ENCODE results near the gene WSCD2.

WSCD2 gene

DNA sequence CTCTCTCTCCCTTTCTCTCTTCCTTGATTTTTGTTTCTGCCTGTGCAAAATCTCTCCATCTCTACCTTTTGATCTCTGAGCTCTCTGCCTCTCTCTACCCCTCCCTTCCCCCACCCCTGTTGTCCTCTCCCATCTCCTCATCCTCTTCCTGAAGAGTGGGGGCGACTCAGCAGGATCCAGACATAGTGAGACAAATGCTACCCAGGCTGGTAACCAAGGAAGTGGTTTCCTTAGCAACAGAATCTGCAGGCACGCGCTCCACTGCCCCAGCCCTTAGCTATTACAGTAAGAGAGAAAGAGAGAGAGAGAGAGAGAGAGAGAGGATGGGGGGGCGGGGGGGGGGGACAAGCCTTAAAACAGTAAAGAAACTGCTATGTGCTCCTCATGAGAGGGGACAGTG is 124.5 kb downstream of the WSCD2 start:
- TF ChIP-seq, protein P1, sequence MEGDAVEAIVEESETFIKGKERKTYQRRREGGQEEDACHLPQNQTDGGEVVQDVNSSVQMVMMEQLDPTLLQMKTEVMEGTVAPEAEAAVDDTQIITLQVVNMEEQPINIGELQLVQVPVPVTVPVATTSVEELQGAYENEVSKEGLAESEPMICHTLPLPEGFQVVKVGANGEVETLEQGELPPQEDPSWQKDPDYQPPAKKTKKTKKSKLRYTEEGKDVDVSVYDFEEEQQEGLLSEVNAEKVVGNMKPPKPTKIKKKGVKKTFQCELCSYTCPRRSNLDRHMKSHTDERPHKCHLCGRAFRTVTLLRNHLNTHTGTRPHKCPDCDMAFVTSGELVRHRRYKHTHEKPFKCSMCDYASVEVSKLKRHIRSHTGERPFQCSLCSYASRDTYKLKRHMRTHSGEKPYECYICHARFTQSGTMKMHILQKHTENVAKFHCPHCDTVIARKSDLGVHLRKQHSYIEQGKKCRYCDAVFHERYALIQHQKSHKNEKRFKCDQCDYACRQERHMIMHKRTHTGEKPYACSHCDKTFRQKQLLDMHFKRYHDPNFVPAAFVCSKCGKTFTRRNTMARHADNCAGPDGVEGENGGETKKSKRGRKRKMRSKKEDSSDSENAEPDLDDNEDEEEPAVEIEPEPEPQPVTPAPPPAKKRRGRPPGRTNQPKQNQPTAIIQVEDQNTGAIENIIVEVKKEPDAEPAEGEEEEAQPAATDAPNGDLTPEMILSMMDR (conservative IDR thresholded peaks at IDR 0.05) = no peak
- TF ChIP-seq ZFX (IDR thresholded peaks at IDR 0.05) = no peak
- H3K27ac ChIP-seq = no peak overlapping the region

DNA sequence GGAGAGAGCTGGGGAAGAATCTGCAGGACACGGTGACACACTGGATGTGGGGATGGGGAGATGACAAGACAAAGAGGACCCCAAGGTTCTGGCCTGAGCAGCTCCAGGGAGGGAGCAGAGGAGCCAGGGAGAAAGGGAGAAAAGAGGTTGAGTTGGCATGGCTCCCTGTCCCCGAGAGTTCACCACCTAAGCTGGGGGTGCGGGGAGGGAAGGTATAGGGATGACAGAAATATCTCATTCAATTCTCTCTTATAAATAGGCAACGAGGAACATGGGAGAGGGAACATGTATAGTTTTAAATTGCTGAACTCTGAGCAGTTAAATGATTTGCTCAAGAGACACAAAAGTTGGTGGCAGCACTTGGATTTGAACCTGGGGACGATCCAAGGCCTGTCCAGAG is 124.9 kb downstream of the WSCD2 start:
- no peak for TF ChIP-seq ZFX (IDR thresholded peaks at IDR 0.05)
- TF ChIP-seq, protein P1 (conservative IDR thresholded peaks at IDR 0.05) = no peak
- no peak overlapping the region for H3K27ac ChIP-seq

DNA sequence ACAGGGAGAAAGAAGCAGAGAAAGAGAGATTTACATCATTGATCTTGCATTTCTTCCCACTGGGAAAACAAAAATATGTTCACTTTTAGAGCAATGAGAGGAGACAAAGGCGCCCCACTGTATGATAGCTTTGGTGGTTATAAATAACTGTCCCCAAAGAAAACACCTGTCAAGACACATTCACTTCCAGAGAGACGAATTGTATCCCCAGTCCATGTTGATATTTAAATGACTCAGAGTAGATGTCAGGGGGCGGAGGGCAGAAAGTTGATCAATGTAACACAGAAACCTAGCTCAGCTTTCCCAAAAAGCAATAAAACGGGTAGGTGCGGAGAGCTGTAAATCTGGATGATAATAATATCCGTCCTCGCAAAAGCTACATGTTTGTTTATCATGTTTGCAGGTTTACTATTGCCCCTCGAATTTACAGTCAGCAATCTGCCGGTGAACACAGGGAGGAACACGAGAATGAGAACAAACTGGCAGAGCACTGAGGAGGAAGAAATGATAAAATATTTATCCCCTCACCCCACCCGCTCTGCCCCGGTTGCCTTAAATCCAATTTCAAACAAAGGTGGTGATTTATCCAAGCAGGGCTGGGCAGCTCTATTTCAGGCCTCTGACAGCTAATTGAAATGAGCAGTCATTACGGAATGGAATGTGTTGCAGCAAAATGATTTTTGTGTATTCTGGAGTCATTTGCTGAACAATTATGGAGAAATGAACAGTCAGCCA is 125.6 kb downstream of the WSCD2 start:
- no peak overlapping the region for H3K27ac ChIP-seq
- TF ChIP-seq, protein P1 (conservative IDR thresholded peaks at IDR 0.05) = no peak
- TF ChIP-seq ZFX (IDR thresholded peaks at IDR 0.05) = no peak

DNA sequence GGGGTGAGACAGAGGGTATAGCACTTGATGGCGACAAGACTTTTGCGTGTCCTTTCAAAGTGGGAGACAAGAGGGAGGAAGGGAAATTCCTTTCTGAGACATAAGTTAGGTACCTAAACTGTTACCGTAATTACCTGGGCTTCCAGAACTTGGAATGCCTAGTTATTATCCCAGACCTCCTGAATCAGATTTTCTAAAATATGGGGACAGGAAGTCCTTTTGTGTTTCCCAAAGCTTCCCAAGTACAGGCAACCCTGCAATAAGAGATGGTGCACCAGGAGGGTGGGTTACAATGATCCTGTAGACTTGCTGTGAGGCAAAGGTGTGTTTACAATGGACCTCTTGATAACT is 126.1 kb downstream of the WSCD2 start:
- H3K27ac ChIP-seq = no peak overlapping the region
- TF ChIP-seq, protein P1 (conservative IDR thresholded peaks at IDR 0.05) = no peak
- no peak for TF ChIP-seq ZFX (IDR thresholded peaks at IDR 0.05)

DNA sequence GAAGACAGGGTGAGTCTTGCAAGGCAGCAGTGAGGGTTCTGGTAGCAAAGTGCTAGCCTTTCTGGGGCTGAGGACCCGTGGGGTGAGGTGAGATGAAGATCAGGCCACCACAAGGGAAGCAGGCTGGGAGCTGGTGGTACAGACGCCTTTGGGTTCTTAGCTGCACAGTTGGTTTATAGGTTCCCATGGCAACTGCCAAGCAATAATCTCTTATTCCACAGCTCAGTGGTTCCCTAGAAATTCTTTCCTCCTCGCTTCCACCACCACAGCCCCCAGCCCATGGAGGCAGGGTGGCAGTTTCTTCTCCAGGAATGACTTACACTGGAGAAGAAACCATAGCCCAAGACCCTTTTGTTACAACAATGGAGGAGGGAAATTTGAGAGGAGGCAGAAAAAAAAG is 127.9 kb downstream of the WSCD2 start:
- H3K27ac ChIP-seq = no peak overlapping the region
- no peak for TF ChIP-seq ZFX (IDR thresholded peaks at IDR 0.05)
- TF ChIP-seq, protein P1 (conservative IDR thresholded peaks at IDR 0.05) = no peak

DNA sequence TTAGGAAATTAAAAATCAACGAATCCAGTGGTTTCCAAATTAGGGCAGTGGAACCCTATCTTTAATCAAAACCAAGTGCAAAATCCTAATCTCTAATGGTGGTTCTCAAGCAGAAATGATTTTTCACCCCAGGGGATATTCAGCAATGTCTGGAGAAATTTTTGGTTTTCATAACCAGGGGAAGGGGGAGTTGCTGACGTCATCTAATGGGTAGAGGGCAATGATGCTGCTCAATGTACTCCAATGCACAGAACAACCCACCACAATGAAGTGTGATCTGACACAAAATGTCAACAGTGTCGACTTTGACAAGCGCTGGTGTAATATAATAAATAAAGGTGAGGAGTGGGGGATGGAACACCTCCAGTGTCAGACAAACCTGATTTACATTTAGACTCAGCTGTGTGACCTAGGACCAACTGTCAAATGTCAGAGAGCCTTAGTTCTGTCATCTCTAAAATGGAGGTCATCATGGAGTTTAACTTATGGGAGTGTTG is 128.6 kb downstream of the WSCD2 start:
- TF ChIP-seq, protein P1 (conservative IDR thresholded peaks at IDR 0.05) = no peak
- TF ChIP-seq ZFX (IDR thresholded peaks at IDR 0.05) = no peak

DNA sequence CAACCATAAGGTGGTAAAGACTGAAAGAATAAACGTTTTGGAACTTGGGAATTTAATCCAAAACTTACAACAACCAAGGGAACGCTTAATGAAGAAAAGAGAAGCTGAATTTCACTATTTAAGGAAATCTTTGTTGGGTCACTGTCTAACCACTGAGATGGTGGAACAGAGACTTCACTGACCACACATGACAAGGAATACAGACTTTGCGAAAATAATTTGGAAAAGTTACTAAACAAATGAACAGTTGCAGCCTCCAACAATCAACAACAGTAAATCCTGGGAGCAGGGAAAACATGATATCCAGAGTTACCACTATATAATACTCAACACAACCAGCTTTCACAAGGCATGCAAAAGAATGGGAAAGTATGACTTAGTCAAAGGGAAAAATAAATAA is 131.0 kb downstream of the WSCD2 start:
- TF ChIP-seq, protein P1 (conservative IDR thresholded peaks at IDR 0.05) = no peak
- TF ChIP-seq ZFX (IDR thresholded peaks at IDR 0.05) = no peak
- H3K27ac ChIP-seq = no peak overlapping the region

More for the DNA sequence above, 128.6 kb downstream of the WSCD2 start:
- H3K27ac ChIP-seq = no peak overlapping the region

Data from C4-2B (cell line).